ENCODE results near the gene RHOF.

GRCh38 chr12:121830588-121831265, 37.2 kb upstream of the RHOF start:
- TF ChIP-seq, protein P1, sequence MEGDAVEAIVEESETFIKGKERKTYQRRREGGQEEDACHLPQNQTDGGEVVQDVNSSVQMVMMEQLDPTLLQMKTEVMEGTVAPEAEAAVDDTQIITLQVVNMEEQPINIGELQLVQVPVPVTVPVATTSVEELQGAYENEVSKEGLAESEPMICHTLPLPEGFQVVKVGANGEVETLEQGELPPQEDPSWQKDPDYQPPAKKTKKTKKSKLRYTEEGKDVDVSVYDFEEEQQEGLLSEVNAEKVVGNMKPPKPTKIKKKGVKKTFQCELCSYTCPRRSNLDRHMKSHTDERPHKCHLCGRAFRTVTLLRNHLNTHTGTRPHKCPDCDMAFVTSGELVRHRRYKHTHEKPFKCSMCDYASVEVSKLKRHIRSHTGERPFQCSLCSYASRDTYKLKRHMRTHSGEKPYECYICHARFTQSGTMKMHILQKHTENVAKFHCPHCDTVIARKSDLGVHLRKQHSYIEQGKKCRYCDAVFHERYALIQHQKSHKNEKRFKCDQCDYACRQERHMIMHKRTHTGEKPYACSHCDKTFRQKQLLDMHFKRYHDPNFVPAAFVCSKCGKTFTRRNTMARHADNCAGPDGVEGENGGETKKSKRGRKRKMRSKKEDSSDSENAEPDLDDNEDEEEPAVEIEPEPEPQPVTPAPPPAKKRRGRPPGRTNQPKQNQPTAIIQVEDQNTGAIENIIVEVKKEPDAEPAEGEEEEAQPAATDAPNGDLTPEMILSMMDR (IDR thresholded peaks at IDR 0.05), result no peak
- TF ChIP-seq POLR2A (IDR thresholded peaks at IDR 0.05), result no peak

Measured in body of pancreas (tissue), 4 donors.